GM12878 (cell line): ENCODE measurements around the gene SMIM14. TPM values are rescaled to one million over a fixed set of nuclear protein-coding genes. Genes with fewer than 3 reads are reported as not detected.

ENCODE experiments used
- ATAC-seq: fragments of 200-7000 bp; cut with Tn5 transposase; 3 replicates; pipeline ENCODE4 v1.9.1; 2020; ENCODE audit warnings: mild to moderate bottlenecking, moderate library complexity
- BruUV-seq: library from RNA; stranded (reverse); fragments of 400-500 nt; replicated peaks from 2 replicates; lab custom pipeline; 2021; lab: Mats Ljungman, UMichigan
- CTCF ChIA-PET: fragments of 300-600 bp; sonication (Branson Sonifier 250); formaldehyde crosslinking; extraction: SDS; loops from one replicate; lab custom pipeline; 2021; ENCODE audit warnings: inconsistent platforms; lab: Yijun Ruan, JAX
- POLR2A ChIA-PET: fragments of 350-600 bp; formaldehyde crosslinking; extraction: SDS; loops from one replicate; lab custom pipeline; 2021; ENCODE audit warnings: inconsistent platforms; lab: Charles Lee
- RAD21 ChIA-PET: fragments of 300-600 bp; sonication (Branson Sonifier 250); formaldehyde crosslinking; loops from one replicate; lab custom pipeline; 2023; ENCODE audit warnings: antibody characterized with exemption; ENCODE audit not compliant: unreplicated experiment; lab: Charles Lee
- SMC1A ChIA-PET: fragments of 300-600 bp; sonication (Branson Sonifier 250); formaldehyde crosslinking; loops from one replicate; lab custom pipeline; 2023; ENCODE audit not compliant: unreplicated experiment, uncharacterized antibody; lab: Charles Lee
- DNase-seq: peaks from one replicate; pipeline ENCODE4 v3.0.0-alpha.2; 2011; ENCODE audit warnings: low read depth, low spot score
- FAIRE-seq: peaks from 3 replicates; lab custom pipeline; 2011; peaks lifted over from hg19 to GRCh38; lab: Jason Lieb, UNC
- H2AFZ ChIP-seq: 2 replicates; pipeline ENCODE4 v1.6.0; 2011; ENCODE audit warnings: low read depth, low read length, control low read depth; ENCODE audit not compliant: control insufficient read depth
- H3K27ac ChIP-seq: 2 replicates; pipeline ENCODE4 v1.5.1; 2011; ENCODE audit warnings: control low read depth; ENCODE audit not compliant: control insufficient read depth, insufficient read depth
- H3K27me3 ChIP-seq, 2 experiments: replicated peaks in 1 of 2; 2 replicates each; pipeline versions ENCODE4 v1.6.0 to v1.6.1; 2011; ENCODE audit warnings: low read length in 1 of 2; ENCODE audit not compliant: control insufficient read depth in 2 of 2, insufficient read depth in 2 of 2
- H3K36me3 ChIP-seq, 2 experiments: 2 replicates each; pipeline ENCODE4 v1.5.1; 2011; ENCODE audit warnings: low read length in 1 of 2; ENCODE audit not compliant: control insufficient read depth in 2 of 2, insufficient read depth in 2 of 2
- H3K4me1 ChIP-seq: 2 replicates; pipeline ENCODE4 v1.6.1; 2011; ENCODE audit warnings: mild to moderate bottlenecking, low read length, moderate library complexity, mixed read lengths; ENCODE audit not compliant: control insufficient read depth, insufficient read depth
- H3K4me2 ChIP-seq: 2 replicates; pipeline ENCODE4 v1.6.0; 2011; ENCODE audit warnings: control low read depth; ENCODE audit not compliant: control insufficient read depth, insufficient read depth
- H3K4me3 ChIP-seq: fragments of 200-600 bp; sonication (generic); 2 replicates; pipeline ENCODE4 v1.5.1; 2016
- H3K79me2 ChIP-seq: 2 replicates; pipeline ENCODE4 v1.6.0; 2011; ENCODE audit warnings: low read length; ENCODE audit not compliant: control insufficient read depth, insufficient read depth
- H3K9ac ChIP-seq: 2 replicates; pipeline ENCODE4 v1.8.0; 2011; ENCODE audit warnings: low read length, control low read depth, mixed read lengths; ENCODE audit not compliant: control insufficient read depth, insufficient read depth
- H3K9me3 ChIP-seq: replicated peaks from 3 replicates; pipeline ENCODE4 v1.5.1; 2011; ENCODE audit warnings: mild to moderate bottlenecking, low read length; ENCODE audit not compliant: control insufficient read depth, insufficient read depth
- H4K20me1 ChIP-seq: 2 replicates; pipeline ENCODE4 v1.6.0; 2011; ENCODE audit not compliant: control insufficient read depth, insufficient read depth
- CHD2 ChIP-seq: IDR thresholded peaks from 2 replicates; pipeline ENCODE4 v1.6.1; 2011; ENCODE audit warnings: low read depth, low read length, improper control_type of control experiment, borderline replicate concordance
- MAX ChIP-seq: IDR thresholded peaks from 2 replicates; pipeline ENCODE4 v1.6.1; 2012; ENCODE audit warnings: low read depth, low read length, improper control_type of control experiment
- MTA2 ChIP-seq: fragments of 450-650 bp; IDR thresholded peaks from 2 replicates; pipeline ENCODE4 v1.6.1; 2016; ENCODE audit warnings: low read depth, mild to moderate bottlenecking, moderate library complexity
- ZNF622 ChIP-seq: fragments of 450-650 bp; IDR thresholded peaks from 2 replicates; pipeline ENCODE4 v1.6.1; 2017; ENCODE audit warnings: mild to moderate bottlenecking, inconsistent platforms
- WGBS: methylation state at CpG from one replicate; pipeline ENCODE4 v1.1.6; 2016; ENCODE audit warnings: low lambda C conversion rate; ENCODE audit not compliant: insufficient replicate concordance, insufficient coverage; ENCODE audit errors: missing lambda C conversion rate; 5-methylcytosine and 5-hydroxymethylcytosine counted together
- in situ Hi-C: fragments of 300-500 bp; cut with MboI; formaldehyde crosslinking; loops from 9 replicates; pipeline ENCODE4 v1.14.3; 2018; ENCODE audit warnings: mixed read lengths
- intact Hi-C: fragments of 100-400 bp; cut with micrococcal nuclease; formaldehyde crosslinking; loops from one replicate; pipeline ENCODE4 v1.14.2; 2022; ENCODE audit not compliant: unreplicated experiment
- polyA plus RNA-seq, 11 experiments: library from polyadenylated mRNA; depleted of rRNA in 4 of 11; unstranded in 6 of 11; stranded (reverse) in 5 of 11; fragments of >200 nt; fragmentation: Nextera tagmentation in 4 of 11; fragmentation: Illumina TruSeq in 1 of 11; extraction: Ambion mirVana in 4 of 11; extraction: Trizol in 1 of 11; gene quantifications; 1 replicate in 1 of 11; 2 replicates in 10 of 11; pipeline versions ENCODE4 v1.2.1 to v1.2.3, GENCODE V29; 2011 to 2016; ENCODE audit warnings: inconsistent platforms in 2 of 11, missing spikeins in 2 of 11, low read depth in 1 of 11
- total RNA-seq, 4 experiments: library from RNA; depleted of rRNA in 3 of 4; stranded (reverse); fragments of >200 nt in 3 of 4; fragmentation: Illumina TruSeq in 1 of 4; extraction: Trizol in 1 of 4; gene quantifications; 2 replicates each; pipeline versions ENCODE4 v1.2.1 to v1.2.3, GENCODE V29; 2013 to 2021

The SMIM14 gene
- total and polyA plus RNA-seq, 10 of the 15 experiments (the other 5 are each of a cell fraction or from before 2014, with no cell fraction given), result 125 to 671 (median 188) TPM

DNA sequence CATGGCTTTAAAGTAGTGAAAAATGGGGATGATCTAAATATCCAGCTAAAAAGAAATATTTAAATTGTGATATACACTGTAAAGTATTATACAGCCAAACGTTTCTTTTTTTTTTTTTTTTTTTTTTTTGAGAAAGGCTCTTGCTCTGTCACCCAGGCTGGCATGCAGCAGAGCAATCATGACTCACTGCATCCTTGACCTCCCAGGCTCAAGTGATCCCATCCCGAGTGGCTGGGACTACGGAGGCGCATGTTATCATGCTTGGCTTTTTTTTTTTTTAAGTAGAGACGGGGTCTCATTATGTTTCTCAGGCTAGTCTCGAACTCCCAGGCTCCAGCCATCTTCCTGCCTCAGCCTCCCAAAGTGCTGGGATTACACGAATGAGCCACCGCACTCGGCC, 17.1 kb downstream of the SMIM14 start:
- CTCF ChIA-PET, result interaction anchor here (8.3 kb wide), 1 partner anchor 9 kb away, joined by 65 read pairs; no protein-coding TSS in a partner anchor

More for the DNA sequence above, 17.1 kb downstream of the SMIM14 start:
- SMC1A ChIA-PET, result interaction anchor here (2.5 to 13.2 kb wide), 3 partner anchors 8 to 53 kb away, joined by 9 to 254 read pairs (median 109); partner anchors contain the start of gene SMIM14
- H4K20me1 ChIP-seq, result no peaks in the 10 kb centered on the region
- BruUV-seq, result no TSS peak
- 91% methylated on average over 9 of the region's 9 CpGs for WGBS
- RAD21 ChIA-PET, result no interaction called here
- DNase-seq (no peak), FAIRE-seq (no peak)
- peaks cover 38% of the 10 kb centered on the region for H3K4me1 ChIP-seq
- H3K36me3 ChIP-seq, result peaks cover 0 to 2% of the 10 kb centered on the region in 2 experiments; a peak in 1 of 4 replicates
- TF ChIP-seq MAX (no peak), ZNF622 (no peak), CHD2 (no peak), MTA2 (no peak)
- TF ChIP-seq, all 136 proteins: peak for 0
- Histone ChIP-seq H3K9me3 (no peaks in the 10 kb centered on the region; the same call in 1 of the 3 replicates), H3K9ac (no peak overlapping the region), H3K27ac (no peak overlapping the region), H3K4me3 (no peak overlapping the region), H3K79me2 (peaks cover 66% of the 10 kb centered on the region), H3K27me3 (no peaks in the 10 kb centered on the region), H2AFZ (no peak overlapping the region), H3K4me2 (0 out of 2 replicates have a peak overlapping the region, but pooled peaks have one; percentile 14)
- no peak for ATAC-seq
- POLR2A ChIA-PET, result interaction anchor here (0.7 to 8.2 kb wide), 4 partner anchors 9 to 94 kb away, joined by 8 to 104 read pairs (median 12); partner anchors contain the start of genes SMIM14 and UGDH
- in situ Hi-C loops, result loop anchor here (10.0 to 25.0 kb wide), 2 partner anchors 587 to 1484 kb away; partner anchors contain the start of gene TMEM156
- intact Hi-C loops, result loop anchor here (10.0 kb wide), 1 partner anchor 573 kb away; the partner anchor contains the start of gene RHOH
